HL-60 (cell line): ENCODE results near the gene CD99L2.
"Not testable (repeated sequence)": the region's sequence is repeated elsewhere in the genome, so short reads cannot be mapped to it uniquely, and the experiment has no call there.

Experiments used
- DNase-seq, 2 experiments: peaks; one replicate each; pipeline ENCODE4 v3.0.0-alpha.2; 2010 to 2020; ENCODE audit warnings: low read depth in 1 of 2, low spot score in 1 of 2
- H3K27ac ChIP-seq: fragments of 250-450 bp; sonication (Bioruptor Pico); replicated peaks from 2 replicates; pipeline ENCODE4 v1.5.1; 2020; ENCODE audit warnings: mild to moderate bottlenecking, moderate library complexity
- H3K27me3 ChIP-seq: fragments of 250-450 bp; sonication (Bioruptor Pico); 2 replicates; pipeline ENCODE4 v1.5.1; 2021; ENCODE audit warnings: mild to moderate bottlenecking, moderate library complexity; ENCODE audit not compliant: insufficient read depth, poor library complexity, severe bottlenecking
- H3K4me3 ChIP-seq: replicated peaks from 2 replicates; pipeline ENCODE4 v1.5.1; 2011; ENCODE audit warnings: mild to moderate bottlenecking, control low read depth, low read length; ENCODE audit not compliant: insufficient read depth
- GABPA ChIP-seq: IDR thresholded peaks from 2 replicates; pipeline ENCODE4 v1.6.1; 2012; ENCODE audit warnings: low read depth
- POLR2AphosphoS5 ChIP-seq: IDR thresholded peaks from 2 replicates; pipeline ENCODE4 v1.6.1; 2012; ENCODE audit warnings: low read depth
- SPI1 ChIP-seq: IDR thresholded peaks from 2 replicates; pipeline ENCODE4 v1.6.1; 2012; ENCODE audit warnings: low read depth, mild to moderate bottlenecking, borderline replicate concordance
- TF ChIP-seq, protein P1 (sequence below): IDR thresholded peaks from one replicate; pipeline ENCODE4 v1.5.1; 2011; ENCODE audit warnings: low read length, control low read depth, inconsistent platforms; ENCODE audit not compliant: insufficient read depth
- TF ChIP-seq, protein P2 (sequence below): IDR thresholded peaks from 2 replicates; pipeline ENCODE4 v1.6.1; 2012; ENCODE audit warnings: low read depth; ENCODE audit not compliant: insufficient replicate concordance

The CD99L2 gene

DNA sequence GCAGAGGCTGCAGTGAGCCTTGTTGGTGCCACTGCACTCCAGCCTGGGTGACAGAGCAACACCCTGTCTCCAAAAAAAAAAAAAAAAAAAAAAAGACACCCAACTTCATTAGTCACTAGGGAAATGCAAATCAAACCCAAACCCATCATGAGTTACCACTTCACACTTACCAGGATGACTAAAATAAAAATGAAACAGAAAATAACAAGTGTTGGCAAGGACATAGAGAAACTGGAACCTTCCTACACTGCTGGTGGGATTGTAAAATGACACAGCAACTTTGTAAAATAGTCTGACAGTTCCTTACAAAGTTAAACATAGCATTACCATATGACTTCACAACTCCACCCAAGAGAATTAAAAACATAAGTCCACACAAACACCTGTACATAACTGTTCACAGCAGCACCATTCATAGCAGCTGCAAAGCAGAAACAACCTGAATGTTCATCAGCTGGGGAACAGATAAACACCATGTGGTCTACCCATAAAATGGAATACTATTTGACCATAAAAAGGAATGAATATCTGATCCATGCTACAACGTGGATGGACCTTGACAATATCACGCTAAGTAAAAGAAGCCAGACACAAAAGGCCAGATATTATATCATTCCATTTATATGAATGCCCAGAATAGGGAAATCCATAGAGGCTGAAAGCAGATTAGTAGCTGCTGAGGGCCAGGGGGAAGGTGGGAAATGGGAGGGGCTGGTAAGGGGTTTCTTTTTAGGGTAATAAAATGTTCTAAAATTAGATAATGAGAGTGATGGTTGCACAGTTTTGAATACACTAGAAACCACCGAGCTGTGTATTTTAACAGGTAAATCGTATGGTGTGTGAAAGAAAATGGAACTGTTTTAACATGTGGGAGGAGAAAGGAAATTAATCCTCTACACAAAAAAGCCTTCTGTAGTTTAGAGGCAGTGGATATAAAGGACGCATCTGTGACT lies 18.3 kb downstream of the CD99L2 start:
- TF ChIP-seq, protein P1, sequence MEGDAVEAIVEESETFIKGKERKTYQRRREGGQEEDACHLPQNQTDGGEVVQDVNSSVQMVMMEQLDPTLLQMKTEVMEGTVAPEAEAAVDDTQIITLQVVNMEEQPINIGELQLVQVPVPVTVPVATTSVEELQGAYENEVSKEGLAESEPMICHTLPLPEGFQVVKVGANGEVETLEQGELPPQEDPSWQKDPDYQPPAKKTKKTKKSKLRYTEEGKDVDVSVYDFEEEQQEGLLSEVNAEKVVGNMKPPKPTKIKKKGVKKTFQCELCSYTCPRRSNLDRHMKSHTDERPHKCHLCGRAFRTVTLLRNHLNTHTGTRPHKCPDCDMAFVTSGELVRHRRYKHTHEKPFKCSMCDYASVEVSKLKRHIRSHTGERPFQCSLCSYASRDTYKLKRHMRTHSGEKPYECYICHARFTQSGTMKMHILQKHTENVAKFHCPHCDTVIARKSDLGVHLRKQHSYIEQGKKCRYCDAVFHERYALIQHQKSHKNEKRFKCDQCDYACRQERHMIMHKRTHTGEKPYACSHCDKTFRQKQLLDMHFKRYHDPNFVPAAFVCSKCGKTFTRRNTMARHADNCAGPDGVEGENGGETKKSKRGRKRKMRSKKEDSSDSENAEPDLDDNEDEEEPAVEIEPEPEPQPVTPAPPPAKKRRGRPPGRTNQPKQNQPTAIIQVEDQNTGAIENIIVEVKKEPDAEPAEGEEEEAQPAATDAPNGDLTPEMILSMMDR: no peak
- TF ChIP-seq, protein P2, sequence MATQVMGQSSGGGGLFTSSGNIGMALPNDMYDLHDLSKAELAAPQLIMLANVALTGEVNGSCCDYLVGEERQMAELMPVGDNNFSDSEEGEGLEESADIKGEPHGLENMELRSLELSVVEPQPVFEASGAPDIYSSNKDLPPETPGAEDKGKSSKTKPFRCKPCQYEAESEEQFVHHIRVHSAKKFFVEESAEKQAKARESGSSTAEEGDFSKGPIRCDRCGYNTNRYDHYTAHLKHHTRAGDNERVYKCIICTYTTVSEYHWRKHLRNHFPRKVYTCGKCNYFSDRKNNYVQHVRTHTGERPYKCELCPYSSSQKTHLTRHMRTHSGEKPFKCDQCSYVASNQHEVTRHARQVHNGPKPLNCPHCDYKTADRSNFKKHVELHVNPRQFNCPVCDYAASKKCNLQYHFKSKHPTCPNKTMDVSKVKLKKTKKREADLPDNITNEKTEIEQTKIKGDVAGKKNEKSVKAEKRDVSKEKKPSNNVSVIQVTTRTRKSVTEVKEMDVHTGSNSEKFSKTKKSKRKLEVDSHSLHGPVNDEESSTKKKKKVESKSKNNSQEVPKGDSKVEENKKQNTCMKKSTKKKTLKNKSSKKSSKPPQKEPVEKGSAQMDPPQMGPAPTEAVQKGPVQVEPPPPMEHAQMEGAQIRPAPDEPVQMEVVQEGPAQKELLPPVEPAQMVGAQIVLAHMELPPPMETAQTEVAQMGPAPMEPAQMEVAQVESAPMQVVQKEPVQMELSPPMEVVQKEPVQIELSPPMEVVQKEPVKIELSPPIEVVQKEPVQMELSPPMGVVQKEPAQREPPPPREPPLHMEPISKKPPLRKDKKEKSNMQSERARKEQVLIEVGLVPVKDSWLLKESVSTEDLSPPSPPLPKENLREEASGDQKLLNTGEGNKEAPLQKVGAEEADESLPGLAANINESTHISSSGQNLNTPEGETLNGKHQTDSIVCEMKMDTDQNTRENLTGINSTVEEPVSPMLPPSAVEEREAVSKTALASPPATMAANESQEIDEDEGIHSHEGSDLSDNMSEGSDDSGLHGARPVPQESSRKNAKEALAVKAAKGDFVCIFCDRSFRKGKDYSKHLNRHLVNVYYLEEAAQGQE: no peak
- TF ChIP-seq SPI1 (no peak), POLR2AphosphoS5 (no peak), GABPA (no peak)
- no peak for DNase-seq
- H3K27ac ChIP-seq: no peak overlapping the region
- no peak overlapping the region for H3K4me3 ChIP-seq
- H3K27me3 ChIP-seq: no peaks in the 10 kb centered on the region

DNA sequence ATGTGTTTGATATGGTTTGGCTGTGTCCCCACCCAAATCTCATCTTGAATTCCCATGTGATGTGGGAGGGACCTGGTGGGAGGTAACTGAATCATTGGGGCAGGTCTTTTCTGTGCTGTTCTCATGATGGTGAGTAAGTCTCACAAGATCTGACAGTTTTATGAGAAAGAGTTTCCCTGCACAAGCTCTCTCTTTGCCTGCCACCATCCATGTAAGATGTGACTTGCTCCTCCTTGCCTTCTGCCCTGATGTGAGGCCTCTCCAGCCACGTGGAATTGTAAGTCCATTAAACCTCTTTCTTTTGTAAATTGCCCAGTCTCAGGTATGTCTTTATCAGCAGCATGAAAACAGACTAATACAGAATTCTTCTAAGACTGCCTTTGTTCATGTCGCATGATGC lies 22.8 kb downstream of the CD99L2 start:
- H3K4me3 ChIP-seq, H3K27ac ChIP-seq, H3K27me3 ChIP-seq, DNase-seq: not testable (repeated sequence)

DNA sequence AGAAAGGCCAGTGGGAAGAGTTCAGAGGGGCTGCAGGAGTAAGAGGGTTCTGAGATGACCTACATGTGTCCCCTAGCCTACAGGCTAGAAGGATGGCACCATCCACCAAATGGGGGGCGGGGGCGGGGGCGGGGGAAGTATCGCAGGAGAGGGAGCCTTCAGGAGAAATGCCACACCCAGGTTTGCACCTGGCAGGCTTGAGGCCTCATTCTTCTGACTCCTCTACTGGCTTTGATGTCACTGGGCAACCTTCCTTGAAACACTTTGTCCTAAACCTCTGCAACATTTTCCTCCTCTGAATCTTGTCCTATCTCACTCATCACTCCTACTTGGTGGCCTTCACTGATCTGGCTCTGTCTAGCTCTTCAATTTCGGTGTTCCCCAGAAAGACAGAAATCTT lies 24.0 kb downstream of the CD99L2 start:
- Histone ChIP-seq H3K27ac (no peak overlapping the region), H3K27me3 (no peaks in the 10 kb centered on the region), H3K4me3 (no peak overlapping the region)
- no peak for TF ChIP-seq POLR2AphosphoS5
- TF ChIP-seq, protein P1: no peak
- TF ChIP-seq, protein P2: no peak
- no peak for TF ChIP-seq SPI1
- TF ChIP-seq GABPA: no peak
- DNase-seq: no peak

DNA sequence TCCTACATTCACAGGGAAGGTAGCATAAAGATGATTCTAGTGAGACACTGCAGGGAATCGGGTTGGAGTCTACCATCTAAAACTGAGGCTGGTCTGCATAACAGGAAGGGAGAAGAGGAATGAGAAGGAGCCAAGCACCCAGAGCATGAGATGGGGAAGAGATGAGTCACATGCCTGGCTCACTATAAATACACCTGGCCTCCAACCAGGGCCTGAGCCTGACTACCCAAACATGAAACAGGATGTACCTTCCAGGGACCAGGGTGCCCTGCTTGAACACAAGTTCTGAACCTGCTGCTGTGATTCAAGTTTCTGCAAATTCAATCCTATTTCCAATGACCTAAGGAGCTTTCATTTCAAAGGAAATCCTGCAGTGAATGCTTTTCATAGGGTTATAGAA lies 24.9 kb downstream of the CD99L2 start:
- Histone ChIP-seq H3K4me3 (no peak overlapping the region), H3K27me3 (no peaks in the 10 kb centered on the region), H3K27ac (no peak overlapping the region)
- TF ChIP-seq SPI1 (no peak), GABPA (no peak), POLR2AphosphoS5 (no peak)
- TF ChIP-seq, protein P2: no peak
- TF ChIP-seq, protein P1: no peak
- no peak for DNase-seq
